Stimulated activated naive CD4-positive, alpha-beta T cell (primary cell): ENCODE measurements around the gene RAB21.

Experiments
- DNase-seq, 6 experiments: peaks; one replicate each; lab custom pipeline; 2025; lab: John Stamatoyannopoulos, UW

RAB21 gene

GRCh38 chr12:71754461-71755145, at the start of gene RAB21:
RAB21 (plus strand) TSS chr12:71754863; CDS start chr12:71755130, 267 bp downstream.
- peak; percentile 93 to 99 (median 96) for DNase-seq

GRCh38 chr12:71704920-71705319, 49.7 kb upstream of the RAB21 start:
- DNase-seq = no peak

GRCh38 chr12:71708658-71709057, 46.0 kb upstream of the RAB21 start:
- DNase-seq = no peak

GRCh38 chr12:71710276-71711125, 44.2 kb upstream of the RAB21 start:
- DNase-seq = no peak

- DNase-seq = no peak
These were observed 36.1 kb upstream of the RAB21 start for GRCh38 chr12:71718611-71719010.

- DNase-seq = no peak
These were observed 34.9 kb upstream of the RAB21 start for GRCh38 chr12:71719647-71720370.

GRCh38 chr12:71721783-71722505, 32.7 kb upstream of the RAB21 start:
- DNase-seq = no peak

GRCh38 chr12:71725011-71725410, 29.7 kb upstream of the RAB21 start:
- DNase-seq = no peak

- no peak for DNase-seq
These were observed 28.1 kb upstream of the RAB21 start for GRCh38 chr12:71726548-71726947.

- DNase-seq = no peak
These were observed 26.7 kb upstream of the RAB21 start for GRCh38 chr12:71727958-71728357.

- no peak for DNase-seq
These were observed 23.7 kb upstream of the RAB21 start for GRCh38 chr12:71730936-71731335.

- DNase-seq = no peak
These were observed 23.0 kb upstream of the RAB21 start for GRCh38 chr12:71731439-71732356.

- DNase-seq = no peak
These were observed 22.3 kb upstream of the RAB21 start for GRCh38 chr12:71732357-71732712.

GRCh38 chr12:71737197-71737596, 17.5 kb upstream of the RAB21 start:
- DNase-seq = no peak

GRCh38 chr12:71742998-71743397, 11.7 kb upstream of the RAB21 start:
- DNase-seq = no peak

GRCh38 chr12:71744522-71745300, 10.0 kb upstream of the RAB21 start:
- DNase-seq = no peak

GRCh38 chr12:71746974-71747611, 7.6 kb upstream of the RAB21 start:
- DNase-seq = peak in 5 of 6 experiments; percentile 9 to 65 (median 22)

GRCh38 chr12:71748081-71748850, 6.4 kb upstream of the RAB21 start:
- DNase-seq = no peak

- DNase-seq = no peak
These were observed 5.0 kb upstream of the RAB21 start for GRCh38 chr12:71749666-71750065.
